HG03439 (cell line): ENCODE measurements around the gene RFPL4A.

Experiments
- ATAC-seq: cut with Tn5 transposase; IDR thresholded peaks from one replicate; pipeline ENCODE4 v1.9.1; 2021; ENCODE audit warnings: mild to moderate bottlenecking, moderate library complexity; ENCODE audit not compliant: unreplicated experiment

RFPL4A gene

GRCh38 chr19:55801416-55801815 is 42.5 kb downstream of the RFPL4A start:
- ATAC-seq: no peak

GRCh38 chr19:55802281-55802680 is 43.4 kb downstream of the RFPL4A start:
- ATAC-seq: no peak

GRCh38 chr19:55809381-55810058 is 50.6 kb downstream of the RFPL4A start:
- ATAC-seq: no peak

GRCh38 chr19:55811340-55811739 is 52.4 kb downstream of the RFPL4A start:
- no peak for ATAC-seq

GRCh38 chr19:55812449-55812848 is 53.6 kb downstream of the RFPL4A start:
- ATAC-seq: no peak
